GM12873 (cell line): Measurements from ENCODE around the gene MEG3.

Source experiments
- CTCF ChIP-seq: IDR thresholded peaks from 2 replicates; pipeline ENCODE4 v1.5.1; 2012; ENCODE audit warnings: low read depth, mild to moderate bottlenecking, moderate library complexity, low read length, control low read depth; ENCODE audit not compliant: insufficient read depth; ENCODE audit errors: missing control alignments

MEG3 gene

GRCh38 chr14:100872259-100873095 is 46.6 kb downstream of the MEG3 start:
- TF ChIP-seq CTCF = no peak

GRCh38 chr14:100873096-100873482 is 47.2 kb downstream of the MEG3 start:
- no peak for TF ChIP-seq CTCF

GRCh38 chr14:100874051-100874410 is 48.1 kb downstream of the MEG3 start:
- TF ChIP-seq CTCF = no peak

- no peak for TF ChIP-seq CTCF
Measured at GRCh38 chr14:100874411-100875091, 48.6 kb downstream of the MEG3 start.

GRCh38 chr14:100875126-100875525 is 49.2 kb downstream of the MEG3 start:
- TF ChIP-seq CTCF = no peak

GRCh38 chr14:100875861-100876590 is 50.1 kb downstream of the MEG3 start:
- TF ChIP-seq CTCF = no peak
